H1 (cell line): ENCODE data around the gene DNAJC27. TPM values are rescaled to one million over a fixed set of nuclear protein-coding genes. Genes with fewer than 3 reads are reported as not detected.

ENCODE experiments used
- CTCF ChIA-PET: fragments of 300-600 bp; sonication (Branson Sonifier 250); formaldehyde crosslinking; loops from one replicate; lab custom pipeline; 2021; ENCODE audit not compliant: partially characterized antibody; lab: Charles Lee
- POLR2A ChIA-PET: fragments of 300-600 bp; sonication (Branson Sonifier 250); formaldehyde crosslinking; loops from one replicate; lab custom pipeline; 2021; ENCODE audit warnings: inconsistent platforms; ENCODE audit not compliant: partially characterized antibody; lab: Charles Lee
- DNase-seq, 2 experiments: peaks; one replicate each; pipeline versions ENCODE4 v3.0.0 to v3.0.0-alpha.2; 2010 to 2022; ENCODE audit warnings: low spot score in 2 of 2, low read depth in 1 of 2, mixed read lengths in 1 of 2
- FAIRE-seq: peaks from 2 replicates; lab custom pipeline; 2011; peaks lifted over from hg19 to GRCh38; lab: Jason Lieb, UNC
- H2AFZ ChIP-seq: 2 replicates; pipeline ENCODE4 v1.8.1; 2012; ENCODE audit warnings: low read length, inconsistent platforms
- H2AK5ac ChIP-seq: 2 replicates; pipeline ENCODE4 v1.6.1; 2013; ENCODE audit warnings: low read depth, low read length
- H2BK120ac ChIP-seq: replicated peaks from 2 replicates; pipeline ENCODE3; 2013; ENCODE audit warnings: low read depth, low read length, inconsistent platforms
- H2BK12ac ChIP-seq: 2 replicates; pipeline ENCODE4 v1.6.1; 2013; ENCODE audit warnings: low read depth, low read length
- H2BK15ac ChIP-seq: 2 replicates; pipeline ENCODE4 v1.6.1; 2013; ENCODE audit warnings: low read length
- H2BK20ac ChIP-seq: 2 replicates; pipeline ENCODE4 v1.6.1; 2013; ENCODE audit warnings: low read length
- H2BK5ac ChIP-seq: 2 replicates; pipeline ENCODE4 v1.6.1; 2013; ENCODE audit warnings: low read depth, low read length
- H3K14ac ChIP-seq: 2 replicates; pipeline ENCODE4 v1.6.1; 2013; ENCODE audit warnings: inconsistent platforms; ENCODE audit not compliant: insufficient read length
- H3K18ac ChIP-seq: 2 replicates; pipeline ENCODE4 v1.6.1; 2013; ENCODE audit warnings: low read length; ENCODE audit errors: extremely low read depth
- H3K23ac ChIP-seq: 2 replicates; pipeline ENCODE4 v1.6.1; 2013; ENCODE audit warnings: inconsistent platforms; ENCODE audit not compliant: insufficient read length
- H3K23me2 ChIP-seq: 2 replicates; pipeline ENCODE4 v1.6.1; 2013; ENCODE audit warnings: low read depth, low read length
- H3K27ac ChIP-seq: 2 replicates; pipeline ENCODE4 v1.6.1; 2011; ENCODE audit warnings: low read depth, low read length, inconsistent platforms
- H3K27me3 ChIP-seq, 4 experiments: replicated peaks in 1 of 4; 1 replicate in 1 of 4; 2 replicates in 3 of 4; pipeline versions ENCODE4 v1.6.1 to v1.8.1; 2011 to 2013; ENCODE audit warnings: low read length in 3 of 4, mild to moderate bottlenecking in 3 of 4, inconsistent platforms in 2 of 4, mixed read lengths in 2 of 4, moderate library complexity in 1 of 4; ENCODE audit not compliant: control insufficient read depth in 3 of 4, insufficient read depth in 3 of 4; ENCODE audit errors: extremely low read depth in 1 of 4
- H3K36me3 ChIP-seq, 4 experiments: 2 replicates each; pipeline versions ENCODE4 v1.6.1 to v1.8.1; 2011 to 2013; ENCODE audit warnings: mild to moderate bottlenecking in 4 of 4, low read length in 3 of 4, moderate library complexity in 2 of 4, control low read depth in 1 of 4, inconsistent platforms in 1 of 4; ENCODE audit not compliant: insufficient read depth in 4 of 4, control insufficient read depth in 2 of 4
- H3K4ac ChIP-seq: replicated peaks from 2 replicates; pipeline ENCODE3; 2013; ENCODE audit warnings: low read length, low read depth, mixed read lengths, inconsistent platforms; ENCODE audit not compliant: insufficient read length
- H3K4me1 ChIP-seq, 4 experiments: replicated peaks in 1 of 4; 1 replicate in 1 of 4; 2 replicates in 3 of 4; pipeline versions ENCODE4 v1.6.1 to v1.8.1; 2011 to 2013; ENCODE audit warnings: low read length in 3 of 4, inconsistent platforms in 2 of 4, mixed read lengths in 1 of 4; ENCODE audit not compliant: insufficient read depth in 4 of 4, control insufficient read depth in 3 of 4
- H3K4me2 ChIP-seq, 2 experiments: 2 replicates each; pipeline versions ENCODE4 v1.6.1 to v1.8.1; 2011 to 2013; ENCODE audit warnings: low read depth in 2 of 2, low read length in 2 of 2, control low read depth in 1 of 2, inconsistent platforms in 1 of 2, mild to moderate bottlenecking in 1 of 2; ENCODE audit not compliant: insufficient read depth in 1 of 2
- H3K4me3 ChIP-seq, 4 experiments: fragments of 200-600, 300-600 bp in 1 of 4; sonication (generic), shearing (Covaris generic), sonication (Bioruptor Twin) in 1 of 4; 2 replicates each; pipeline versions ENCODE4 v1.5.1 to v1.8.1; 2011 to 2016; ENCODE audit warnings: low read length in 4 of 4, low read depth in 3 of 4, control low read depth in 2 of 4, inconsistent platforms in 2 of 4, mild to moderate bottlenecking in 2 of 4, mixed read lengths in 1 of 4, moderate library complexity in 1 of 4; ENCODE audit not compliant: insufficient read depth in 2 of 4; ENCODE audit errors: extremely low read depth in 1 of 4
- H3K56ac ChIP-seq: replicated peaks from 2 replicates; pipeline ENCODE3; 2013; ENCODE audit warnings: low read depth, mild to moderate bottlenecking, mixed read lengths, low read length, inconsistent platforms; ENCODE audit not compliant: insufficient read length
- H3K79me1 ChIP-seq: 2 replicates; pipeline ENCODE4 v1.6.1; 2013; ENCODE audit warnings: low read depth, low read length, control low read depth
- H3K79me2 ChIP-seq, 2 experiments: 2 replicates each; pipeline versions ENCODE4 v1.6.1 to v1.8.1; 2012 to 2013; ENCODE audit warnings: low read length in 2 of 2, mild to moderate bottlenecking in 2 of 2, inconsistent platforms in 1 of 2; ENCODE audit not compliant: insufficient read depth in 2 of 2, control insufficient read depth in 1 of 2
- H3K9ac ChIP-seq, 4 experiments: replicated peaks in 1 of 4; 1 replicate in 1 of 4; 2 replicates in 3 of 4; pipeline versions ENCODE4 v1.6.1 to v1.8.1; 2011 to 2013; ENCODE audit warnings: low read depth in 3 of 4, low read length in 3 of 4, control low read depth in 2 of 4, mild to moderate bottlenecking in 2 of 4, moderate library complexity in 2 of 4, inconsistent platforms in 1 of 4; ENCODE audit errors: extremely low read depth in 1 of 4
- H3K9me3 ChIP-seq, 2 experiments: 2 replicates each; pipeline versions ENCODE4 v1.6.1 to v1.8.1; 2012 to 2013; ENCODE audit warnings: mild to moderate bottlenecking in 2 of 2, moderate library complexity in 2 of 2, control low read depth in 1 of 2, inconsistent platforms in 1 of 2, low read depth in 1 of 2, low read length in 1 of 2, mixed read lengths in 1 of 2; ENCODE audit not compliant: insufficient read depth in 2 of 2
- H4K20me1 ChIP-seq, 2 experiments: replicated peaks in 1 of 2; 2 replicates each; pipeline versions ENCODE3 to v1.8.1; 2011 to 2013; ENCODE audit warnings: inconsistent platforms in 2 of 2, low read length in 2 of 2, mild to moderate bottlenecking in 1 of 2; ENCODE audit not compliant: insufficient read depth in 2 of 2, control insufficient read depth in 1 of 2
- H4K5ac ChIP-seq: 2 replicates; pipeline ENCODE4 v1.6.1; 2013; ENCODE audit warnings: low read length, low read depth, mixed read lengths, inconsistent platforms; ENCODE audit not compliant: insufficient read length
- H4K8ac ChIP-seq: 2 replicates; pipeline ENCODE4 v1.8.0; 2013; ENCODE audit warnings: mild to moderate bottlenecking, moderate library complexity, low read length, inconsistent platforms; ENCODE audit not compliant: insufficient read depth; ENCODE audit errors: extremely low read depth
- H4K91ac ChIP-seq: replicated peaks from 2 replicates; pipeline ENCODE3; 2013; ENCODE audit warnings: low read length, mixed read lengths, inconsistent platforms; ENCODE audit not compliant: insufficient read length
- CBX5 ChIP-seq: fragments of 300-800, 300-1000 bp; sonication (generic); IDR thresholded peaks from 2 replicates; pipeline ENCODE4 v1.7.1; 2016; ENCODE audit warnings: antibody characterized with exemption, low read length, low read depth
- EZH2 ChIP-seq: fragments of 200-600 bp; sonication (generic); IDR thresholded peaks from 2 replicates; pipeline ENCODE4 v1.7.1; 2012; ENCODE audit warnings: low read depth, mild to moderate bottlenecking, moderate library complexity, low read length, inconsistent platforms; ENCODE audit not compliant: severe bottlenecking
- HDAC2 ChIP-seq, 2 experiments: fragments of 300-600 bp in 1 of 2; sonication (generic) in 1 of 2; IDR thresholded peaks; 2 replicates each; pipeline ENCODE4 v1.6.1; 2011 to 2012; ENCODE audit warnings: low read depth in 2 of 2, low read length in 2 of 2, mild to moderate bottlenecking in 2 of 2, moderate library complexity in 2 of 2, borderline replicate concordance in 1 of 2, inconsistent platforms in 1 of 2
- JUND ChIP-seq: IDR thresholded peaks from 2 replicates; pipeline ENCODE4 v1.6.1; 2011; ENCODE audit warnings: mild to moderate bottlenecking, improper control_type of control experiment, low read length
- KDM4A ChIP-seq: IDR thresholded peaks from one replicate; pipeline ENCODE4 v1.7.1; 2012; ENCODE audit warnings: low read depth, mild to moderate bottlenecking, moderate library complexity, low read length, inconsistent platforms; ENCODE audit not compliant: severe bottlenecking
- MAFK ChIP-seq: IDR thresholded peaks from 2 replicates; pipeline ENCODE4 v1.6.1; 2012; ENCODE audit warnings: low read depth, mild to moderate bottlenecking, improper control_type of control experiment, low read length
- SP1 ChIP-seq: IDR thresholded peaks from 2 replicates; pipeline ENCODE4 v1.6.1; 2011; ENCODE audit warnings: low read depth, low read length
- SUZ12 ChIP-seq: fragments of 200-600 bp; sonication (generic); IDR thresholded peaks from 2 replicates; pipeline ENCODE4 v1.6.1; 2012; ENCODE audit warnings: mild to moderate bottlenecking, inconsistent platforms, low read length, moderate library complexity, mixed read lengths
- TAF1 ChIP-seq: IDR thresholded peaks from 2 replicates; pipeline ENCODE4 v1.6.1; 2011; ENCODE audit warnings: mild to moderate bottlenecking, low read depth, low read length
- YY1 ChIP-seq: IDR thresholded peaks from 2 replicates; pipeline ENCODE4 v1.6.1; 2011; ENCODE audit warnings: low read depth, mild to moderate bottlenecking, low read length
- ZNF274 ChIP-seq: IDR thresholded peaks from 2 replicates; pipeline ENCODE4 v1.7.0; 2012; ENCODE audit warnings: low read length, borderline replicate concordance; ENCODE audit errors: extremely low read depth
- WGBS, 2 experiments: shearing (Covaris generic) in 1 of 2; methylation state at CpG; one replicate each; pipeline versions ENCODE4 v1.1.6 to v1.1.7; 2013 to 2015; ENCODE audit warnings: low lambda C conversion rate in 2 of 2, mixed read lengths in 2 of 2, inconsistent platforms in 1 of 2, low coverage in 1 of 2, missing lambda C conversion rate in 1 of 2; ENCODE audit not compliant: insufficient replicate concordance in 2 of 2, insufficient coverage in 1 of 2, insufficient read length in 1 of 2; ENCODE audit errors: extremely low coverage in 1 of 2, missing lambda C conversion rate in 1 of 2; 5-methylcytosine and 5-hydroxymethylcytosine counted together
- polyA plus RNA-seq, 7 experiments: library from polyadenylated mRNA; depleted of rRNA in 3 of 7; stranded (reverse) in 5 of 7; unstranded in 2 of 7; fragments of >200 nt in 5 of 7; fragments of 200-250 nt in 2 of 7; gene quantifications; 1 replicate in 5 of 7; 2 replicates in 1 of 7; 4 replicates in 1 of 7; pipeline versions ENCODE4 v1.2.1 to v1.2.3, GENCODE V29; 2011 to 2013; ENCODE audit warnings: missing spikeins in 2 of 7, mixed read lengths in 2 of 7
- total RNA-seq: library from RNA; stranded (reverse); fragmentation: NEBNext Ultra II Directional; extraction: Animal tissue kit (Norgen Biotek cat#: 25700); gene quantifications from 2 replicates; pipeline ENCODE4 v1.2.1, GENCODE V29; 2021

The DNAJC27 gene
- total and polyA plus RNA-seq, 2 of the 8 experiments (the other 6 are each of a cell fraction or from before 2014, with no cell fraction given), result 1.4 to 4.5 TPM

DNA sequence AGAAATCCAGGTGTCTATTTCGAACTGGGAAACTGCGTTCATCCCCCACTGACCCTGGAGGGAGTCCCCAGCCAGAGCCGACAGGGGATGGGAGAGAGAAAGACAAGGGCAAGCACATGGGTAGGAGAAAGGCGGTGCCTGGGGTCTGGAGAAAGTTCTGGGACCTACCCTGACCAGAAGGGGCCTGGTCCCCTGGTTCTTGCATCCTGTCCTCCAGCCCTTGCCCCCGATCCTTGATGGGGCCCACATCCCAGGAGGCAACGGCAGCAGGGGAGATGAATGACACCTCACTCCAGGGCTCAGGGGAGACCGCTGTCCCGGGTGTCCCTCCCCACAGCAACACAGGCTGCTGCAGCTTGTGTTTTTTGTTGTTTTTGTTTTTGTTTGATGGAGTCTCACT, 56.6 kb downstream of the DNAJC27 start:
- peaks cover 0 to 6% of the 10 kb centered on the region in 2 experiments; a peak in 1 of 4 replicates for H3K79me2 ChIP-seq
- no peak overlapping the region for H3K23ac ChIP-seq
- no peak overlapping the region for H2BK12ac ChIP-seq
- no peak overlapping the region for H3K56ac ChIP-seq
- no peak overlapping the region for H3K4me2 ChIP-seq
- no peak overlapping the region for H3K18ac ChIP-seq
- no peak overlapping the region for H2BK20ac ChIP-seq
- POLR2A ChIA-PET, result no interaction called here
- H3K23me2 ChIP-seq, result no peaks in the 10 kb centered on the region; the same call in 1 of the 2 replicates
- no peak overlapping the region for H4K91ac ChIP-seq
- FAIRE-seq (no peak), DNase-seq (no peak)
- no peak overlapping the region for H3K9ac ChIP-seq
- peaks cover 0 to 13% (median 3%) of the 10 kb centered on the region in 4 experiments; a peak in 5 of 7 replicates for H3K4me1 ChIP-seq
- H2BK15ac ChIP-seq, result no peak overlapping the region
- 93% methylated on average over 8 of the region's 8 CpGs; no CpG with 5 or more reads in 1 of the 2 experiments for WGBS, 2 experiments
- H3K27me3 ChIP-seq, result no peaks in the 10 kb centered on the region; a peak in 2 of 7 replicates
- no peak overlapping the region for H3K4ac ChIP-seq
- peaks cover 0 to 21% of the 10 kb centered on the region in 2 experiments for H4K20me1 ChIP-seq
- H4K5ac ChIP-seq, result no peak overlapping the region
- H2BK5ac ChIP-seq, result no peak overlapping the region
- H2BK120ac ChIP-seq, result no peak overlapping the region
- no peak overlapping the region; the same call in 1 of the 2 replicates for H3K27ac ChIP-seq
- no peak overlapping the region for H4K8ac ChIP-seq
- H2AK5ac ChIP-seq, result no peak overlapping the region
- no peak overlapping the region for H3K4me3 ChIP-seq
- peaks cover 0 to 3% of the 10 kb centered on the region in 2 experiments; a peak in 1 of 4 replicates for H3K9me3 ChIP-seq
- H3K14ac ChIP-seq, result no peak overlapping the region
- CTCF ChIA-PET, result no interaction called here
- peaks cover 15% of the 10 kb centered on the region for H3K79me1 ChIP-seq
- peaks cover 0 to 3% (median 0%) of the 10 kb centered on the region in 4 experiments; a peak in 2 of 8 replicates for H3K36me3 ChIP-seq
- H2AFZ ChIP-seq, result no peak overlapping the region
- TF ChIP-seq SP1, result no peak
- TF ChIP-seq TAF1, result no peak
- TF ChIP-seq ZNF274, result no peak
- TF ChIP-seq KDM4A, result no peak
- TF ChIP-seq CBX5, result no peak
- no peak for TF ChIP-seq EZH2
- TF ChIP-seq SUZ12, result no peak
- TF ChIP-seq JUND, result no peak
- no peak for TF ChIP-seq MAFK
- no peak for TF ChIP-seq YY1
- no peak for TF ChIP-seq HDAC2 (IDR thresholded peaks at IDR 0.05; ENCODE audit: borderline replicate concordance in 1 of 2, low read depth in 2 of 2, low read length in 2 of 2)
